Neural crest cell (in vitro differentiated cells): ENCODE results near the gene ALDH4A1. TPM values are rescaled to one million over a fixed set of nuclear protein-coding genes. Genes with fewer than 3 reads are reported as not detected.

Experiments used
- DNase-seq: peaks from one replicate; pipeline ENCODE4 v3.0.0; 2021; ENCODE audit warnings: low read depth, mixed read lengths, low spot score
- H3K27ac Mint-ChIP-seq: one replicate; pipeline ENCODE4 v1.8.0; 2021; ENCODE audit warnings: mild to moderate bottlenecking, mixed read lengths; ENCODE audit not compliant: unreplicated experiment
- H3K27me3 Mint-ChIP-seq: 2 replicates; pipeline ENCODE4 v1.8.0; 2021; ENCODE audit warnings: low read depth, mild to moderate bottlenecking, mixed read lengths
- H3K36me3 Mint-ChIP-seq: 2 replicates; pipeline ENCODE4 v1.8.0; 2021; ENCODE audit warnings: low read depth, mild to moderate bottlenecking, mixed read lengths
- H3K4me1 Mint-ChIP-seq: 2 replicates; pipeline ENCODE4 v1.8.0; 2021; ENCODE audit warnings: mixed read lengths
- H3K4me3 Mint-ChIP-seq: one replicate; pipeline ENCODE4 v1.8.0; 2021; ENCODE audit warnings: mild to moderate bottlenecking, mixed read lengths
- H3K9me3 Mint-ChIP-seq: 2 replicates; pipeline ENCODE4 v1.8.0; 2021; ENCODE audit warnings: mixed read lengths
- long read RNA-seq: library from polyadenylated mRNA; unstranded; transcript quantifications from one replicate; pipeline ENCODE4 v2.0.0, GENCODE V29; 2020
- total RNA-seq: library from RNA; stranded (reverse); gene quantifications from 2 replicates; pipeline ENCODE4 v1.2.1, GENCODE V29; 2021
- TF ChIP-seq, protein P1 (sequence below): fragments of 200-600 bp; sonication (generic); conservative IDR thresholded peaks from 2 replicates; pipeline ENCODE4 v1.5.0; 2021; ENCODE audit warnings: antibody characterized with exemption, mild to moderate bottlenecking

Gene ALDH4A1
- total RNA-seq: 18.4 and 19.5 TPM in 2 replicates
- long read RNA-seq, transcript ALDH4A1-202 (15 exons, 3,363 nt): major isoform, 6 of 9 reads
- long read RNA-seq, partial matches to known transcripts: 1 of 9 reads
- long read RNA-seq, other reads (novel, unspliced or antisense): 2 of 9 reads

GRCh38 chr1:18902523-18903290 is at the start of gene ALDH4A1:
TSS of gene ALDH4A1 (minus strand) at chr1:18902555. CDS start at chr1:18902523, 32 bp downstream.
- Mint-ChIP-seq H3K27me3 (no peaks in the 10 kb centered on the region), H3K4me3 (peak within 1 kb of the TSS; percentile 98), H3K36me3 (no peaks in the 10 kb centered on the region), H3K27ac (peak within 1 kb of the TSS; percentile 100), H3K4me1 (peaks cover 42% of the 10 kb centered on the region), H3K9me3 (no peaks in the 10 kb centered on the region)
- DNase-seq: peak; percentile 86
- TF ChIP-seq, protein P1, sequence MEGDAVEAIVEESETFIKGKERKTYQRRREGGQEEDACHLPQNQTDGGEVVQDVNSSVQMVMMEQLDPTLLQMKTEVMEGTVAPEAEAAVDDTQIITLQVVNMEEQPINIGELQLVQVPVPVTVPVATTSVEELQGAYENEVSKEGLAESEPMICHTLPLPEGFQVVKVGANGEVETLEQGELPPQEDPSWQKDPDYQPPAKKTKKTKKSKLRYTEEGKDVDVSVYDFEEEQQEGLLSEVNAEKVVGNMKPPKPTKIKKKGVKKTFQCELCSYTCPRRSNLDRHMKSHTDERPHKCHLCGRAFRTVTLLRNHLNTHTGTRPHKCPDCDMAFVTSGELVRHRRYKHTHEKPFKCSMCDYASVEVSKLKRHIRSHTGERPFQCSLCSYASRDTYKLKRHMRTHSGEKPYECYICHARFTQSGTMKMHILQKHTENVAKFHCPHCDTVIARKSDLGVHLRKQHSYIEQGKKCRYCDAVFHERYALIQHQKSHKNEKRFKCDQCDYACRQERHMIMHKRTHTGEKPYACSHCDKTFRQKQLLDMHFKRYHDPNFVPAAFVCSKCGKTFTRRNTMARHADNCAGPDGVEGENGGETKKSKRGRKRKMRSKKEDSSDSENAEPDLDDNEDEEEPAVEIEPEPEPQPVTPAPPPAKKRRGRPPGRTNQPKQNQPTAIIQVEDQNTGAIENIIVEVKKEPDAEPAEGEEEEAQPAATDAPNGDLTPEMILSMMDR: no peak

DNA sequence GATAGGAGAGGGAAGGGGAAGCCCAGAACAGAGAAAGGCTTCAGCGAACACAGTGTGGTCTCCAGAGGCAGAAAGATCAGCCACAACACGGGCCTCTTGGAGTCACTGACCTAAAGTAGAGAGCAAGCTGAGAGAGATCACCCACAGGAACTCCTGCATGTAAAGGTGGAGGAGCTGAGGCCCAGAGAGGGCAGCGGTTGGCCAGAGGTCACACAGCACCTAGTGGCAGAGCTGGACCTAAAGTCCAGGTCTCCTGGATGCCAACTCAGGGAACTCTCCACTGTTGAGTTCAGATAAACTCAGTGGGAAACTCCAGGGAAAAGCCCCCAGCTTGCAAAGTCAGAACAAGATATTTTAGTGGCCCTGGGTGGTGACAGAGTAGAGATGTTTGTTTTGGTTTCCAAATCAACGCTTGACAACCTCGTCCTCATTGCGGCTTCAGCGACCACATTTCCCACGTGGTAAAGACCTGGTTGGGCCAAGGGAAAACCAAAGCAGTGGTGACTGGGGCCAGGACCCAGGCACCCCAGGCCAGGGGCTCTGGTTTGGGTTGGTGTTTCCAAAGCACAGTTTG is 49.5 kb upstream of the ALDH4A1 start:
- DNase-seq: no peak
- Mint-ChIP-seq H3K9me3 (no peaks in the 10 kb centered on the region), H3K4me1 (peaks cover 52% of the 10 kb centered on the region), H3K36me3 (no peaks in the 10 kb centered on the region), H3K27me3 (peaks cover 19% of the 10 kb centered on the region), H3K4me3 (no peak overlapping the region), H3K27ac (no peak overlapping the region)
- TF ChIP-seq, protein P1: no peak

- TF ChIP-seq, protein P1: no peak
- no peak overlapping the region for H3K4me3 Mint-ChIP-seq
- H3K27ac Mint-ChIP-seq: no peak overlapping the region
- H3K27me3 Mint-ChIP-seq: peaks cover 19% of the 10 kb centered on the region
- no peaks in the 10 kb centered on the region for H3K9me3 Mint-ChIP-seq
- H3K36me3 Mint-ChIP-seq: no peaks in the 10 kb centered on the region
- DNase-seq: no peak
- H3K4me1 Mint-ChIP-seq: peaks cover 56% of the 10 kb centered on the region
Observed at GRCh38 chr1:18951416-18951815, 49.1 kb upstream of the ALDH4A1 start.

DNA sequence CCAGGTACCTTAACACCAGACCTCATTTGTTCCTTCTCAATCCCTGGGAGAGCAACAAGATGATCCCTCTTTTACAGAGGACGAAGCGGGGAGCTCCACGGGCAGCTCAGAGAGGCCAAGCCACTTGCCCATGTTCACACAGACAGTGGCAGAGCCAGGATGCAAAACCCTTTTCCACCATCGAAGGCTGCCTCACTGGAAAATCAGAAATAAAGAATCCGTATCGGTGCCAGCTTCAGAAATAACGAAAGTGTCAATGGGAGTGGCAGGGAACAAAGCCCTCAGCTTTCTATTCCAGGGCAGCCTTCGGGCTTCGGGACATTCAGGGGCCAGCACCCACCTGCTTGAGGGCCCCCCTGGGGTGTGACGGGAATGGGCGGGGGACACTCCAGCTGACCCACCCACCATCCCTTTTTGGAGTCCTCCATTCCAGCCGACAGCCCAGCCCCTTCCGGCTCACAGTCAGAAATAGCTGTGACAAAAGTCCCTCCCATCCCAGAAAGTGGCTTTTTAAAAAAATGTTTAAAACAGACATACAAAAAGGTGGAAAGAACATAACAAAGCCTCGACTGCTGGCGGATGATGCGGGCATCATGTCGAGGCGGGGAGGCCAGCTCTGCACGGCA is 48.2 kb upstream of the ALDH4A1 start:
- TF ChIP-seq, protein P1: no peak
- no peaks in the 10 kb centered on the region for H3K36me3 Mint-ChIP-seq
- H3K4me1 Mint-ChIP-seq: peaks cover 62% of the 10 kb centered on the region
- no peak for DNase-seq
- peak overlapping the region; percentile 83 for H3K4me3 Mint-ChIP-seq
- H3K9me3 Mint-ChIP-seq: no peaks in the 10 kb centered on the region
- H3K27ac Mint-ChIP-seq: peak overlapping the region; percentile 97
- H3K27me3 Mint-ChIP-seq: peaks cover 19% of the 10 kb centered on the region

- peaks cover 14% of the 10 kb centered on the region for H3K27me3 Mint-ChIP-seq
- DNase-seq: peak; percentile 27
- no peaks in the 10 kb centered on the region for H3K9me3 Mint-ChIP-seq
- no peaks in the 10 kb centered on the region for H3K36me3 Mint-ChIP-seq
- H3K4me3 Mint-ChIP-seq: peak overlapping the region; percentile 83
- peak overlapping the region; percentile 97 for H3K27ac Mint-ChIP-seq
- H3K4me1 Mint-ChIP-seq: peaks cover 63% of the 10 kb centered on the region
- TF ChIP-seq, protein P1: no peak
Observed at GRCh38 chr1:18949686-18950400, 47.5 kb upstream of the ALDH4A1 start.
